ENCODE results near the gene FAM229B.

DNA sequence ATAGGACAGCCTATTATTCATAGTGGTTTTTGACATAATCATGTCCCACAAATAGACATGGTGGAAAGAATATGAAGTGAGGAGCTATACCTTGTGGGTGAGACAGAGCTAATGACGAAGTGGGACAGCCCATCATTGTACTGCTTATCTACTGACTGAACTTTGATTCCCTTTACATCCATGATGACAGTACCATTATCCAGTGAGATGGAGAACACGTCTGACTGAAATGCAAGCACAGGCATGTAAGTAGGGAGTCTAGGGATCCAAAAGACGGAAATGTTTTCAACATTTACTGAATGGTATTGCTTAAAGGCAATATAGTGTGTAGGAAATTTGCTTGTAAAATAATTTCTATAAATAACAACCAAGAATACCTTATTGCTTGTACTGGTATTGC, 43.5 kb downstream of the FAM229B start:
- TF ChIP-seq, protein P1, sequence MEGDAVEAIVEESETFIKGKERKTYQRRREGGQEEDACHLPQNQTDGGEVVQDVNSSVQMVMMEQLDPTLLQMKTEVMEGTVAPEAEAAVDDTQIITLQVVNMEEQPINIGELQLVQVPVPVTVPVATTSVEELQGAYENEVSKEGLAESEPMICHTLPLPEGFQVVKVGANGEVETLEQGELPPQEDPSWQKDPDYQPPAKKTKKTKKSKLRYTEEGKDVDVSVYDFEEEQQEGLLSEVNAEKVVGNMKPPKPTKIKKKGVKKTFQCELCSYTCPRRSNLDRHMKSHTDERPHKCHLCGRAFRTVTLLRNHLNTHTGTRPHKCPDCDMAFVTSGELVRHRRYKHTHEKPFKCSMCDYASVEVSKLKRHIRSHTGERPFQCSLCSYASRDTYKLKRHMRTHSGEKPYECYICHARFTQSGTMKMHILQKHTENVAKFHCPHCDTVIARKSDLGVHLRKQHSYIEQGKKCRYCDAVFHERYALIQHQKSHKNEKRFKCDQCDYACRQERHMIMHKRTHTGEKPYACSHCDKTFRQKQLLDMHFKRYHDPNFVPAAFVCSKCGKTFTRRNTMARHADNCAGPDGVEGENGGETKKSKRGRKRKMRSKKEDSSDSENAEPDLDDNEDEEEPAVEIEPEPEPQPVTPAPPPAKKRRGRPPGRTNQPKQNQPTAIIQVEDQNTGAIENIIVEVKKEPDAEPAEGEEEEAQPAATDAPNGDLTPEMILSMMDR (IDR thresholded peaks at IDR 0.05), result no peak
- TF ChIP-seq POLR2AphosphoS5 (IDR thresholded peaks at IDR 0.05), result no peak
- TF ChIP-seq POLR2A (IDR thresholded peaks at IDR 0.05; ENCODE audit: low read depth), result no peak
- no peak for TF ChIP-seq EP300 (IDR thresholded peaks at IDR 0.05)
